ENCODE data around the gene HEATR1.

DNA sequence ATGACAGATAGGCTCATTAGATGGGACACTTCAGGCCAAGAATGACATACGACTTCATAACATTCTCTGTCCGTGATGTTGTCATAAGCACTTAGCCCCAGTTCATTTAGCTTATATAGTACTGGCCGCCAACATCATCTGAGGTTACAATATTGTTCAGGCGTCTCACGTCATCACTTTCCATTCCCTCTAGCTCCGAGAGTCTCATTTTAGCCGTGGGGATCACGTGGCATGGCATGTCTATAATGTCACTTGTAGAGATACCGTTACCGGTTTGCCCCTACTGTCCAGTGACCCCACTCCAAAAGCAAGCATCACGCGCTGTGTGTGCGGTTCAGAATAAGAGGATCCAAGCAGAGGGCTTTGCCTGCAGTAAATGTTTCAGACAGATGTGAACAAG is 34.6 kb upstream of the HEATR1 start:
- TF ChIP-seq, protein P1, sequence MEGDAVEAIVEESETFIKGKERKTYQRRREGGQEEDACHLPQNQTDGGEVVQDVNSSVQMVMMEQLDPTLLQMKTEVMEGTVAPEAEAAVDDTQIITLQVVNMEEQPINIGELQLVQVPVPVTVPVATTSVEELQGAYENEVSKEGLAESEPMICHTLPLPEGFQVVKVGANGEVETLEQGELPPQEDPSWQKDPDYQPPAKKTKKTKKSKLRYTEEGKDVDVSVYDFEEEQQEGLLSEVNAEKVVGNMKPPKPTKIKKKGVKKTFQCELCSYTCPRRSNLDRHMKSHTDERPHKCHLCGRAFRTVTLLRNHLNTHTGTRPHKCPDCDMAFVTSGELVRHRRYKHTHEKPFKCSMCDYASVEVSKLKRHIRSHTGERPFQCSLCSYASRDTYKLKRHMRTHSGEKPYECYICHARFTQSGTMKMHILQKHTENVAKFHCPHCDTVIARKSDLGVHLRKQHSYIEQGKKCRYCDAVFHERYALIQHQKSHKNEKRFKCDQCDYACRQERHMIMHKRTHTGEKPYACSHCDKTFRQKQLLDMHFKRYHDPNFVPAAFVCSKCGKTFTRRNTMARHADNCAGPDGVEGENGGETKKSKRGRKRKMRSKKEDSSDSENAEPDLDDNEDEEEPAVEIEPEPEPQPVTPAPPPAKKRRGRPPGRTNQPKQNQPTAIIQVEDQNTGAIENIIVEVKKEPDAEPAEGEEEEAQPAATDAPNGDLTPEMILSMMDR (IDR thresholded peaks at IDR 0.05) = no peak
- TF ChIP-seq POLR2A (IDR thresholded peaks at IDR 0.05) = no peak

All from adrenal gland (tissue), 5 donors.